ENCODE results near the gene TFR2. TPM values are rescaled to one million over a fixed set of nuclear protein-coding genes. Genes with fewer than 3 reads are reported as not detected.

Gene TFR2
- total and polyA plus RNA-seq, 9 of the 15 experiments (the other 6 are each of a cell fraction or from before 2014, with no cell fraction given): 3.8 to 123 (median 51.1) TPM

DNA sequence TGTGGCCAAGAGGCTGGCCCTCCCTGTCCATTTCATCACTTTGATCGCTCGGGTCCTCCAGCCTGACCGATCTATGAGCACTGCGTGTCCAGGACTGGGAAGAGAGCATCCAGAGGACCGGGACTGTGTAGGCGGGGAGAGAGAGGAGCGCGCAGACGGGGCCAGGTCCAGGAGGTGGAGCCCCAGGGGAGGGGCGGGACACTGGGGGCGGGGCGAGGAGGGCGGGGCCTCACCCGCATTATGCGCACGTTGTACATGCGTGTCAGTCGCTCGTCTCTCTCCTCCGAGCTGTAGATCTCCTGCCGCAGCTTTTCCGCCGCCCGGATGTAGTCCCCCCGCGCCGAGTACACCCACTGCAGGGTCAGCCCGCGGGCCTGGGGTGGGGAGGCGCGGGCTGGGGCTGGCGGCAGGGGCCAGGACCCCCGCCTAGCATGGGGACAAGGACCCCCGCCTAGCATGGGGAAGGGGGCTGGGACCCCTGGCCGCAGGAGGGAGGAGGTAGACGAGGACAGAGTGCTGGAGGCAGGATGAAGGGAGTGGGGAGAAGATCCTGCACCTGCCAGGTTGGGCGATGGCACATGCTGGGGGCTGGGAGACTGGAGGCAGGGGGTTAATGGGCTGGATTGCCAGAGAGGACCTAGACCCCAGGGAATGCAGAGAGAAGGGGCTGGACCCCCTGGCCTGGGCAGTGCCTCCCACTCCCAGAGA lies 14.7 kb downstream of the TFR2 start (continued):
- TF ChIP-seq, protein P1, sequence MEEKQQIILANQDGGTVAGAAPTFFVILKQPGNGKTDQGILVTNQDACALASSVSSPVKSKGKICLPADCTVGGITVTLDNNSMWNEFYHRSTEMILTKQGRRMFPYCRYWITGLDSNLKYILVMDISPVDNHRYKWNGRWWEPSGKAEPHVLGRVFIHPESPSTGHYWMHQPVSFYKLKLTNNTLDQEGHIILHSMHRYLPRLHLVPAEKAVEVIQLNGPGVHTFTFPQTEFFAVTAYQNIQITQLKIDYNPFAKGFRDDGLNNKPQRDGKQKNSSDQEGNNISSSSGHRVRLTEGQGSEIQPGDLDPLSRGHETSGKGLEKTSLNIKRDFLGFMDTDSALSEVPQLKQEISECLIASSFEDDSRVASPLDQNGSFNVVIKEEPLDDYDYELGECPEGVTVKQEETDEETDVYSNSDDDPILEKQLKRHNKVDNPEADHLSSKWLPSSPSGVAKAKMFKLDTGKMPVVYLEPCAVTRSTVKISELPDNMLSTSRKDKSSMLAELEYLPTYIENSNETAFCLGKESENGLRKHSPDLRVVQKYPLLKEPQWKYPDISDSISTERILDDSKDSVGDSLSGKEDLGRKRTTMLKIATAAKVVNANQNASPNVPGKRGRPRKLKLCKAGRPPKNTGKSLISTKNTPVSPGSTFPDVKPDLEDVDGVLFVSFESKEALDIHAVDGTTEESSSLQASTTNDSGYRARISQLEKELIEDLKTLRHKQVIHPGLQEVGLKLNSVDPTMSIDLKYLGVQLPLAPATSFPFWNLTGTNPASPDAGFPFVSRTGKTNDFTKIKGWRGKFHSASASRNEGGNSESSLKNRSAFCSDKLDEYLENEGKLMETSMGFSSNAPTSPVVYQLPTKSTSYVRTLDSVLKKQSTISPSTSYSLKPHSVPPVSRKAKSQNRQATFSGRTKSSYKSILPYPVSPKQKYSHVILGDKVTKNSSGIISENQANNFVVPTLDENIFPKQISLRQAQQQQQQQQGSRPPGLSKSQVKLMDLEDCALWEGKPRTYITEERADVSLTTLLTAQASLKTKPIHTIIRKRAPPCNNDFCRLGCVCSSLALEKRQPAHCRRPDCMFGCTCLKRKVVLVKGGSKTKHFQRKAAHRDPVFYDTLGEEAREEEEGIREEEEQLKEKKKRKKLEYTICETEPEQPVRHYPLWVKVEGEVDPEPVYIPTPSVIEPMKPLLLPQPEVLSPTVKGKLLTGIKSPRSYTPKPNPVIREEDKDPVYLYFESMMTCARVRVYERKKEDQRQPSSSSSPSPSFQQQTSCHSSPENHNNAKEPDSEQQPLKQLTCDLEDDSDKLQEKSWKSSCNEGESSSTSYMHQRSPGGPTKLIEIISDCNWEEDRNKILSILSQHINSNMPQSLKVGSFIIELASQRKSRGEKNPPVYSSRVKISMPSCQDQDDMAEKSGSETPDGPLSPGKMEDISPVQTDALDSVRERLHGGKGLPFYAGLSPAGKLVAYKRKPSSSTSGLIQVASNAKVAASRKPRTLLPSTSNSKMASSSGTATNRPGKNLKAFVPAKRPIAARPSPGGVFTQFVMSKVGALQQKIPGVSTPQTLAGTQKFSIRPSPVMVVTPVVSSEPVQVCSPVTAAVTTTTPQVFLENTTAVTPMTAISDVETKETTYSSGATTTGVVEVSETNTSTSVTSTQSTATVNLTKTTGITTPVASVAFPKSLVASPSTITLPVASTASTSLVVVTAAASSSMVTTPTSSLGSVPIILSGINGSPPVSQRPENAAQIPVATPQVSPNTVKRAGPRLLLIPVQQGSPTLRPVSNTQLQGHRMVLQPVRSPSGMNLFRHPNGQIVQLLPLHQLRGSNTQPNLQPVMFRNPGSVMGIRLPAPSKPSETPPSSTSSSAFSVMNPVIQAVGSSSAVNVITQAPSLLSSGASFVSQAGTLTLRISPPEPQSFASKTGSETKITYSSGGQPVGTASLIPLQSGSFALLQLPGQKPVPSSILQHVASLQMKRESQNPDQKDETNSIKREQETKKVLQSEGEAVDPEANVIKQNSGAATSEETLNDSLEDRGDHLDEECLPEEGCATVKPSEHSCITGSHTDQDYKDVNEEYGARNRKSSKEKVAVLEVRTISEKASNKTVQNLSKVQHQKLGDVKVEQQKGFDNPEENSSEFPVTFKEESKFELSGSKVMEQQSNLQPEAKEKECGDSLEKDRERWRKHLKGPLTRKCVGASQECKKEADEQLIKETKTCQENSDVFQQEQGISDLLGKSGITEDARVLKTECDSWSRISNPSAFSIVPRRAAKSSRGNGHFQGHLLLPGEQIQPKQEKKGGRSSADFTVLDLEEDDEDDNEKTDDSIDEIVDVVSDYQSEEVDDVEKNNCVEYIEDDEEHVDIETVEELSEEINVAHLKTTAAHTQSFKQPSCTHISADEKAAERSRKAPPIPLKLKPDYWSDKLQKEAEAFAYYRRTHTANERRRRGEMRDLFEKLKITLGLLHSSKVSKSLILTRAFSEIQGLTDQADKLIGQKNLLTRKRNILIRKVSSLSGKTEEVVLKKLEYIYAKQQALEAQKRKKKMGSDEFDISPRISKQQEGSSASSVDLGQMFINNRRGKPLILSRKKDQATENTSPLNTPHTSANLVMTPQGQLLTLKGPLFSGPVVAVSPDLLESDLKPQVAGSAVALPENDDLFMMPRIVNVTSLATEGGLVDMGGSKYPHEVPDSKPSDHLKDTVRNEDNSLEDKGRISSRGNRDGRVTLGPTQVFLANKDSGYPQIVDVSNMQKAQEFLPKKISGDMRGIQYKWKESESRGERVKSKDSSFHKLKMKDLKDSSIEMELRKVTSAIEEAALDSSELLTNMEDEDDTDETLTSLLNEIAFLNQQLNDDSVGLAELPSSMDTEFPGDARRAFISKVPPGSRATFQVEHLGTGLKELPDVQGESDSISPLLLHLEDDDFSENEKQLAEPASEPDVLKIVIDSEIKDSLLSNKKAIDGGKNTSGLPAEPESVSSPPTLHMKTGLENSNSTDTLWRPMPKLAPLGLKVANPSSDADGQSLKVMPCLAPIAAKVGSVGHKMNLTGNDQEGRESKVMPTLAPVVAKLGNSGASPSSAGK (IDR thresholded peaks at IDR 0.05): peak; percentile 23; the same call in 1 of the 2 replicates
- TF ChIP-seq TARDBP (IDR thresholded peaks at IDR 0.05) (no peak), PHB (CRISPR knock-in tag; IDR thresholded peaks at IDR 0.05) (no peak), SMARCE1 (IDR thresholded peaks at IDR 0.05) (no peak; the same call in 1 of the 2 replicates), HNRNPLL (IDR thresholded peaks at IDR 0.05; ENCODE audit: low read depth, low read length, poor library complexity, severe bottlenecking) (peak; percentile 38), NR2F6 (CRISPR knock-in tag; IDR thresholded peaks at IDR 0.05) (no peak), CHD4 (IDR thresholded peaks at IDR 0.05; ENCODE audit: insufficient read depth, insufficient replicate concordance, low read depth, low read length, poor library complexity, severe bottlenecking) (no peak), CBFA2T2 (conservative IDR thresholded peaks at IDR 0.05) (no peak), JUNB (CRISPR knock-in tag; conservative IDR thresholded peaks at IDR 0.05) (no peak), SREBF2 (CRISPR knock-in tag; IDR thresholded peaks at IDR 0.05) (no peak), ZC3H11A (IDR thresholded peaks at IDR 0.05; ENCODE audit: low read depth, low read length) (no peak), CREB1 (IDR thresholded peaks at IDR 0.05) (peak; percentile 52; the same call in 1 of the 2 replicates), CREB1 (CRISPR knock-in tag; IDR thresholded peaks at IDR 0.05) (no peak), ZNF23 (CRISPR knock-in tag; IDR thresholded peaks at IDR 0.05) (no peak), PTBP1 (IDR thresholded peaks at IDR 0.05; ENCODE audit: low read depth, low read length) (no peak)
- TF ChIP-seq, protein P2, sequence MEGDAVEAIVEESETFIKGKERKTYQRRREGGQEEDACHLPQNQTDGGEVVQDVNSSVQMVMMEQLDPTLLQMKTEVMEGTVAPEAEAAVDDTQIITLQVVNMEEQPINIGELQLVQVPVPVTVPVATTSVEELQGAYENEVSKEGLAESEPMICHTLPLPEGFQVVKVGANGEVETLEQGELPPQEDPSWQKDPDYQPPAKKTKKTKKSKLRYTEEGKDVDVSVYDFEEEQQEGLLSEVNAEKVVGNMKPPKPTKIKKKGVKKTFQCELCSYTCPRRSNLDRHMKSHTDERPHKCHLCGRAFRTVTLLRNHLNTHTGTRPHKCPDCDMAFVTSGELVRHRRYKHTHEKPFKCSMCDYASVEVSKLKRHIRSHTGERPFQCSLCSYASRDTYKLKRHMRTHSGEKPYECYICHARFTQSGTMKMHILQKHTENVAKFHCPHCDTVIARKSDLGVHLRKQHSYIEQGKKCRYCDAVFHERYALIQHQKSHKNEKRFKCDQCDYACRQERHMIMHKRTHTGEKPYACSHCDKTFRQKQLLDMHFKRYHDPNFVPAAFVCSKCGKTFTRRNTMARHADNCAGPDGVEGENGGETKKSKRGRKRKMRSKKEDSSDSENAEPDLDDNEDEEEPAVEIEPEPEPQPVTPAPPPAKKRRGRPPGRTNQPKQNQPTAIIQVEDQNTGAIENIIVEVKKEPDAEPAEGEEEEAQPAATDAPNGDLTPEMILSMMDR (IDR thresholded peaks at IDR 0.05 in 2 of 3, conservative IDR thresholded peaks at IDR 0.05 in 1 of 3; ENCODE audit: insufficient read depth in 2 of 3, low read depth in 1 of 3, low read length in 3 of 3): no peak

Data from K562 (cell line).